OCI-LY7 (cell line): ENCODE results near the gene SHLD1. TPM values are rescaled to one million over a fixed set of nuclear protein-coding genes. Genes with fewer than 3 reads are reported as not detected.

Experiments used
- BruUV-seq: library from RNA; stranded (reverse); fragments of 400-500 nt; replicated peaks from 2 replicates; lab custom pipeline; 2021; lab: Mats Ljungman, UMichigan
- CTCF ChIA-PET: fragments of 300-600 bp; sonication (Branson Sonifier 250); formaldehyde crosslinking; loops from one replicate; lab custom pipeline; 2022; ENCODE audit warnings: antibody characterized with exemption; ENCODE audit not compliant: unreplicated experiment; lab: Charles Lee
- POLR2A ChIA-PET: fragments of 300-600 bp; sonication (Branson Sonifier 250); formaldehyde crosslinking; loops from one replicate; lab custom pipeline; 2022; ENCODE audit warnings: antibody characterized with exemption; lab: Charles Lee
- DNase-seq: peaks from one replicate; pipeline ENCODE4 v3.0.0-alpha.2; 2015; ENCODE audit warnings: low spot score
- H2AFZ ChIP-seq: fragments of 200-600 bp; sonication (generic), shearing (Covaris generic); 2 replicates; pipeline ENCODE4 v1.6.1; 2014; ENCODE audit warnings: mild to moderate bottlenecking, antibody characterized with exemption, low read length, moderate library complexity
- H3K27ac ChIP-seq: fragments of 200-600 bp; sonication (generic); 2 replicates; pipeline ENCODE4 v1.5.1; 2014; ENCODE audit warnings: mixed run types, low read depth, mild to moderate bottlenecking, moderate library complexity, low read length, inconsistent platforms; ENCODE audit not compliant: poor library complexity, severe bottlenecking
- H3K36me3 ChIP-seq: fragments of 200-600 bp; sonication (generic); 2 replicates; pipeline ENCODE4 v1.6.1; 2014; ENCODE audit warnings: mild to moderate bottlenecking, antibody characterized with exemption, low read length, moderate library complexity, mixed read lengths; ENCODE audit not compliant: insufficient read depth
- H3K4me1 ChIP-seq: fragments of 200-600 bp; sonication (generic); 2 replicates; pipeline ENCODE4 v1.5.1; 2014; ENCODE audit warnings: mild to moderate bottlenecking, low read length; ENCODE audit not compliant: insufficient read depth, poor library complexity, severe bottlenecking
- H3K4me2 ChIP-seq: fragments of 200-600 bp; sonication (generic); 2 replicates; pipeline ENCODE4 v1.6.1; 2014; ENCODE audit warnings: mild to moderate bottlenecking, low read length
- H3K4me3 ChIP-seq: fragments of 200-600 bp; sonication (generic); 2 replicates; pipeline ENCODE4 v1.5.1; 2014; ENCODE audit warnings: mild to moderate bottlenecking, low read depth, low read length; ENCODE audit not compliant: poor library complexity, severe bottlenecking
- H3K79me2 ChIP-seq: fragments of 200-600 bp; sonication (generic); 2 replicates; pipeline ENCODE4 v1.6.1; 2016; ENCODE audit warnings: low read depth, mild to moderate bottlenecking, low read length, moderate library complexity, mixed read lengths; ENCODE audit not compliant: insufficient read depth
- H3K9me2 ChIP-seq: fragments of 200-600 bp; sonication (generic); 2 replicates; pipeline ENCODE4 v1.6.1; 2016; ENCODE audit warnings: mild to moderate bottlenecking, low read length, mixed read lengths; ENCODE audit not compliant: insufficient read depth
- H3K9me3 ChIP-seq: fragments of 200-600 bp; sonication (generic); 2 replicates; pipeline ENCODE4 v1.6.1; 2014; ENCODE audit warnings: mild to moderate bottlenecking, mixed run types, low read length, mixed read lengths
- H4K20me1 ChIP-seq: fragments of 200-600 bp; sonication (generic); 2 replicates; pipeline ENCODE4 v1.6.1; 2014; ENCODE audit warnings: mild to moderate bottlenecking, antibody characterized with exemption, low read length, moderate library complexity, mixed read lengths; ENCODE audit not compliant: insufficient read depth
- EZH2phosphoT487 ChIP-seq: fragments of 200-600 bp; sonication (generic); IDR thresholded peaks from 2 replicates; pipeline ENCODE4 v1.6.1; 2018; ENCODE audit warnings: low read depth, borderline replicate concordance, mild to moderate bottlenecking, mixed run types, antibody characterized with exemption, low read length, moderate library complexity, mixed read lengths
- intact Hi-C: fragments of 100-400 bp; cut with micrococcal nuclease; formaldehyde crosslinking; loops from one replicate; pipeline ENCODE4 v1.10.0; 2022; ENCODE audit not compliant: unreplicated experiment
- total RNA-seq, 2 experiments: library from RNA; depleted of rRNA in 1 of 2; stranded (reverse); fragments of >200 nt in 1 of 2; shearing (Covaris generic) in 1 of 2; gene quantifications; 2 replicates each; pipeline ENCODE4 v1.2.3, GENCODE V29; 2014 to 2022
- TF ChIP-seq, protein P1 (sequence below): fragments of 200-600 bp; sonication (generic); conservative IDR thresholded peaks from 2 replicates; pipeline ENCODE4 v1.5.1; 2014; ENCODE audit warnings: mild to moderate bottlenecking, antibody characterized with exemption, low read length, moderate library complexity, mixed read lengths

SHLD1 gene
- total RNA-seq, 2 experiments from 2014 or later: 19.4 to 31.2 TPM

DNA sequence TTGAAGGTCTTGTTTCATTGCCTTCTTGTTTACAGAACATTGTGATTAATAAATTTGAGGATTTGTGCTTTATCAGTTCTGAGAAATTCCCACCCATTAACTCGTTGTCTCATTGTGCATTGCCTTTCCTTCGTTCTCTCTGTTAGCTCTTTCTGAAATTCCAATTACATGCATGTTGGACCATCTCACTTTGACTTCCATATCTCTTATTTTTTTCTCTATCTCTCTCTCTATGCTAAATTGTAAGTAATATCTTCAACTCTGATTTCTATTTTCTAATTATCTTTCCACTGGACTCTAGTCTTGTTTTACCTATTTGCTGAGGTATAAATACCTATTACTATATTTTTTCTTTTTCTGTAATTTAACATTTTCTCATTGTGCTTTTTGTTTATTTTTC is 92.3 kb downstream of the SHLD1 start:
- Histone ChIP-seq H3K4me1 (no peaks in the 10 kb centered on the region), H3K79me2 (no peaks in the 10 kb centered on the region), H3K36me3 (0 out of 2 replicates have a peak, but pooled peaks cover 5% of the 10 kb centered on the region), H3K9me2 (no peaks in the 10 kb centered on the region), H3K27ac (no peak overlapping the region), H3K9me3 (no peaks in the 10 kb centered on the region), H3K4me3 (no peak overlapping the region), H2AFZ (no peak overlapping the region), H4K20me1 (no peaks in the 10 kb centered on the region), H3K4me2 (no peak overlapping the region)
- ChIA-PET CTCF (no interaction called here), POLR2A (interaction anchor here (0.5 kb wide), 1 partner anchor 50 kb away, joined by 3 read pairs; no protein-coding TSS in a partner anchor)
- DNase-seq: no peak
- intact Hi-C loops: no loop called here
- no TSS peak for BruUV-seq
- no peak for TF ChIP-seq EZH2phosphoT487
- TF ChIP-seq, protein P1, sequence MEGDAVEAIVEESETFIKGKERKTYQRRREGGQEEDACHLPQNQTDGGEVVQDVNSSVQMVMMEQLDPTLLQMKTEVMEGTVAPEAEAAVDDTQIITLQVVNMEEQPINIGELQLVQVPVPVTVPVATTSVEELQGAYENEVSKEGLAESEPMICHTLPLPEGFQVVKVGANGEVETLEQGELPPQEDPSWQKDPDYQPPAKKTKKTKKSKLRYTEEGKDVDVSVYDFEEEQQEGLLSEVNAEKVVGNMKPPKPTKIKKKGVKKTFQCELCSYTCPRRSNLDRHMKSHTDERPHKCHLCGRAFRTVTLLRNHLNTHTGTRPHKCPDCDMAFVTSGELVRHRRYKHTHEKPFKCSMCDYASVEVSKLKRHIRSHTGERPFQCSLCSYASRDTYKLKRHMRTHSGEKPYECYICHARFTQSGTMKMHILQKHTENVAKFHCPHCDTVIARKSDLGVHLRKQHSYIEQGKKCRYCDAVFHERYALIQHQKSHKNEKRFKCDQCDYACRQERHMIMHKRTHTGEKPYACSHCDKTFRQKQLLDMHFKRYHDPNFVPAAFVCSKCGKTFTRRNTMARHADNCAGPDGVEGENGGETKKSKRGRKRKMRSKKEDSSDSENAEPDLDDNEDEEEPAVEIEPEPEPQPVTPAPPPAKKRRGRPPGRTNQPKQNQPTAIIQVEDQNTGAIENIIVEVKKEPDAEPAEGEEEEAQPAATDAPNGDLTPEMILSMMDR: no peak

- H3K9me2 ChIP-seq: no peaks in the 10 kb centered on the region
- H3K79me2 ChIP-seq: no peaks in the 10 kb centered on the region
- no peak overlapping the region for H2AFZ ChIP-seq
- H4K20me1 ChIP-seq: no peaks in the 10 kb centered on the region
- no TSS peak for BruUV-seq
- no peak overlapping the region for H3K4me3 ChIP-seq
- no peak overlapping the region for H3K27ac ChIP-seq
- ChIA-PET CTCF (no interaction called here), POLR2A (interaction anchor here (0.5 to 1.1 kb wide), 2 partner anchors 22 to 46 kb away, joined by 3 read pairs; no protein-coding TSS in a partner anchor)
- intact Hi-C loops: no loop called here
- H3K4me1 ChIP-seq: no peaks in the 10 kb centered on the region
- no peak for DNase-seq
- 0 out of 2 replicates have a peak, but pooled peaks cover 5% of the 10 kb centered on the region for H3K36me3 ChIP-seq
- no peak overlapping the region for H3K4me2 ChIP-seq
- no peaks in the 10 kb centered on the region for H3K9me3 ChIP-seq
- no peak for TF ChIP-seq EZH2phosphoT487
- TF ChIP-seq, protein P1: no peak
Measured at GRCh38 chr20:5843054-5843592, 92.9 kb downstream of the SHLD1 start.

DNA sequence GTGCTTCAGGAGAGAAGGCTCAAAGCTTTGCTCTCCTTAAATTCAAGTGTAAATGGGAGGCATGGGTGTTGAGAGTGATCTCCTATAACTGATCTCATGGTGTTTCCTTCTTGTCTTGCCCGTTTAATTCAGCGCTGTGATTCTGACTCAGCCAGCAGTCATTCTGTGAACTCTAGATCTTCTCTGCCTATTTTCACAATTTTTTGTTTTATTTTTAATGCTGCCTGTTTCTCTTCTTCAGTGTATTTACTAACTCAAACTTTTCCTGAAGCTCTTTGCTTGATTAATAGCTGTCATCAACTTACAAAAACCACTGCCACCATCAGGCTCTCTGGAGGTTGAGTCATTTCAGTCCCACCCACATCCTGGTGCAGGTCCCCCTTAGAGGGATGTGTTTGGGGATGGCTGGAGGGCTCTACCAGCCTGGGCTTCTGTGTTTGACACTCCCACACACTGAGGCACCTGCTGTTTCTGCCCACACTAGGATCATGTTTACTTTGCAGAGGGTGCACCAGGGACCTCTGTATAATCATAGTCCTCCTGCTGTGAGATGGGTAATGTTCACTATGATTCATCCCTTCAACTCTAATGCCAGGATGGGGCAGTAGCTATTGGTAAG is 94.0 kb downstream of the SHLD1 start:
- POLR2A ChIA-PET: interaction anchor here (1.0 to 1.1 kb wide), 2 partner anchors 8 to 23 kb away, joined by 3 read pairs; no protein-coding TSS in a partner anchor
- Histone ChIP-seq H3K36me3 (0 out of 2 replicates have a peak, but pooled peaks cover 5% of the 10 kb centered on the region), H3K9me2 (no peaks in the 10 kb centered on the region), H3K9me3 (no peaks in the 10 kb centered on the region), H2AFZ (no peak overlapping the region), H3K4me3 (no peak overlapping the region), H4K20me1 (no peaks in the 10 kb centered on the region), H3K79me2 (no peaks in the 10 kb centered on the region), H3K27ac (no peak overlapping the region), H3K4me1 (peaks cover 6% of the 10 kb centered on the region), H3K4me2 (no peak overlapping the region)
- no TSS peak for BruUV-seq
- CTCF ChIA-PET: no interaction called here
- no peak for TF ChIP-seq EZH2phosphoT487
- TF ChIP-seq, protein P1: no peak
- intact Hi-C loops: no loop called here
- no peak for DNase-seq
